ENCODE results near the gene CRYGN.

Gene CRYGN

GRCh38 chr7:151438864-151439601 is 908 bp downstream of the CRYGN start:
- no peak for DNase-seq (ENCODE audit: low spot score)

GRCh38 chr7:151437866-151438516 is 1.9 kb downstream of the CRYGN start:
- DNase-seq (ENCODE audit: low spot score): no peak

DNA sequence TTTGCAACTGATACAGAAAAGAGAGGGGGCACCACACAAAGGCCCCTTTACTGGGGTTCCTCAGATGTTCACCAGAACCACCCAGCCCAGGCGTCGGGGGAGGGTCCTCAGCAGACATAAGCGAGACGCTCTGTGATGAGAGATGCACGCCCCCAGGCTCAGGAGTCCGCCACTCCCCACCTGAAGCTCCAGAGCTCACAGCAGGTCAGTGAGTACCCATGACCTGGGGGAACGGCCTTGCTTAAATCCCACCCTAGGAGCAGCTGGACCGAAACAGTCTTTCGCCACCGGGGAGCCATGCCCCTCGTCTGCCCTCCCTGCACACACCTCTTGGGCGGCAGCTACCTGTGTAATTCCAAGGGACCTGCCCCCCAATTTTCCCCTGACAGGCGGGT is 2.8 kb downstream of the CRYGN start:
- no peak for DNase-seq (ENCODE audit: low spot score)

DNA sequence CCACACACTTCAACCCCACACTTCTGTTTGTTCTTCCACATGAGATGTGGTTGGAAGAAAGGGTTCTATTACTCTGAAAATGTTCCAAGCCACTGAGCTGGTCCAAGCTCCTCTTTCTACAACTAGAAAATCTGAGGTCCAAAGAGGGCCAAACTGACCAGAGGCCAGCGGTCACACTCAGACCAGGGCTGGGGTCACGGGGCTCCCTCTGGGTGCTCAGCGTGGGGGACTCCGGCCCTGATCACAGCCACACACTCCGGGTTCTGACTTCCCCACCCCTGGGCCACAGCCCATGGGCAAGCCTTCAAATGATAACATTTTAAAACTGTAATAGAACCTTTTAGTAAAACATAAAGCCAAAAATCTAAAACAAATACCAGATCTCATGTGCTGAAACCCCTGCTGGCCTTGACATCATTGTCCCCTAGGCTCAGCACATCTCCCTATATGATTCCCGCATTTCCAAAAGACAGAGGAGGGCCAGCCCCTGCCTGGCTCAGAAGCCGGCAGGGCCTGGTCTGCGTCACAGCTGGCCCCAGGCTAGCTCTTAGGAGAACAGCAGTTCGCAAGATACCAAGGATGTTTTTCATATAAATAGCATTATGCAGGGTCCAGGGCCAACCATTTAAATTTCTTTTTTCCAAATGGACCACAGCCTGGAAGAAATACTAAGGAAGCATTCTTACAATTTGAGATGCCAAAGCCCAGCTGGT is 3.3 kb downstream of the CRYGN start:
- peak; percentile 60 for DNase-seq (ENCODE audit: low spot score)

DNA sequence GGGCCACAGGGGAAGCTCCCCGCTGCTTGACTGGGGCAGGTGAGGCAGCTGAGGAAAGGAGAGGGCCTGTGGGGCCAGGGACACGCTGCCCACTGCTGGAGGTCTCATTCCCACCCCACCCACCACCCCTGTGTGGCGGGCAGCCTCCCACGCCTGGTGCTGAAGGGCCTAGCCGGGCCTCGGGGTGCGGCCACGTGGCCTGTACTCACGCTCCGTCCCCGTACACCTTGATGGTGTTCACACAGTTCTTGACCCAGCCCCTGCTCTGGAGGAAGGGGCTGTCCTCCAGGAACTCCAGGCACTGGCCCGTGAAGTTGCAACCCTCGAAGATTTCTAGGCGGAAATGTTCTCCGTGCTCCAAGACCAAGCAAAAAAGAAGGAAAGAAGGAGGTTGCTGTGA is 4.0 kb downstream of the CRYGN start:
- no peak for DNase-seq (ENCODE audit: low spot score)

GRCh38 chr7:151435103-151435916 is 4.6 kb downstream of the CRYGN start:
- no peak for DNase-seq (ENCODE audit: low spot score)

GRCh38 chr7:151434549-151434948 is 5.4 kb downstream of the CRYGN start:
- no peak for DNase-seq (ENCODE audit: low spot score)

DNA sequence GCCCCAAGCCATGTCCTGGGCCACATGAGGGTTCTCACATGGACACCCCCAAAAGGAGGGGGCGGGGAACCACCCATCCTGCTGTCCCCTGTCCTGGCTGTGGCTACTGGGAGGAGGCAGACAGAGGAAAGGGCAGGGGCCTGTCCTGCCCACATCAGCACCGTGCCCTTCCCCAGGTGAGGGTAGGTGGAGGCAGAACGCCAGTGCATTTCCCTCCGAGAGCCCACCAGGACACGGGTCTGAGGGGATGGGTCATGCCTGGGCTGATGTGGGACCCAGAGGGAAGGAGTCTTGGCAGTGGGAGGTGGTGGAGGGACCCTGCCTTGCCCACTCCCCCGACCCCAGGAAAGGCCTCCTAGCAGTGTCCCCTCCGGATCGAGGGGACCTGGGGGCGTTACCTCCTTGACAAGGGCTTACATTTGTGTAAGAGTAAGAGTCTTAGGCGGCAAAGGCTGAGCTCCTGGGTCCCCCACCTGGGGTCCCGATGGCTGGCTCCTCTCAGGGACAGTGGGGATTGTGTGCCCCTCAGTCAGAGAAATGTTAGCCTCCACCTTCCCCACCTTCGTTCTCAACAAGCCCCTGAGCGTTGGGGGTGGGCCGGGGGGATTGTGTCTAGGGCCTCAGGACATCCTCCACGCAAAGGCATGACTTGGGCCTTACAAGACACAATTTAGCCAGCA is 6.1 kb downstream of the CRYGN start:
- no peak for DNase-seq (ENCODE audit: low spot score)

DNA sequence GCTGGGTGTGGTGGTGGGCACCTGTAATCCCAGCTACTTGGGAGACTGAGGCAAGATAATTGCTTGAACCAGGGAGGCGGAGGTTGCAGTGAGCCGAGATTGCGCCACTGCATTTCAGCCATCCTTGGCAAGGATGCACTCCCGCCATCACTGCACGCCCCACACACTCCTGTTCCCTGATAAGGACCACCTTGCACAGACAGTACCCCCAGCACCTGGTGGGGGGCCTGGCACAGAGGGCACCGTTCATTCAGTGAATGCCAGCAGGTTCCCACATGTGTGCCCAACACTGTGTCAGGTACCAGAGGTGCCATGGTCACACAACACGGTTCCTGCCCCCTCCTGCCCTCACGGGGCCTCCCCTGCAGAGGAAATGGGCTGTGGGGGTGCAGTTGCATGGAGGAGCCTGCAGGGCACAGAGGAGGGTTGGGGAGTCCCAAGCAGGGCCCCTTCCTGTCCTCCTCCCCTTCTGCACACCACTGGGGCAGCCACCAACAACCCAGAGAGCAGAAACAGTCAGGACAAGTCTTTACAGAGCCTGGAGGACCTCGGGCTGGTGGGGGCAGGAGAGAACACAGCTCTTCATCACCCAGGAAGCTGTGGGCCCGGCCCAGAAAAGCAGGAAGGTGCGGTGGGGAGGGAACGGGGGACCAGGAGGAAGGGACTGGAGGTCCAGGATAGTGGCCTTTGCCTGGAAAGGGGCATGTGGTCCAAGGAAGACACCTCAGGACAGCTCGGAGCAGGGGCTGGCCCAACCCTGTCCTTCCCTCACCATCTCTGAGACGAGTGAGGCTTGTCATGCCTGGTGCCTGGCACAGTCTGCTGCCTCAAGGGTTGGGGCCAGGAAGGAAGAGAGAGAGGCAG is 7.1 kb downstream of the CRYGN start:
- no peak for DNase-seq (ENCODE audit: low spot score)

GRCh38 chr7:151431768-151432311 is 8.1 kb downstream of the CRYGN start:
- DNase-seq (ENCODE audit: low spot score): no peak

- no peak for DNase-seq (ENCODE audit: low spot score)
Observed at GRCh38 chr7:151431281-151431767, 8.6 kb downstream of the CRYGN start.

GRCh38 chr7:151430391-151431205 is 9.3 kb downstream of the CRYGN start:
- no peak for DNase-seq (ENCODE audit: low spot score)

- DNase-seq (ENCODE audit: low spot score): no peak
Observed at GRCh38 chr7:151429560-151430331, 10.2 kb downstream of the CRYGN start.

DNA sequence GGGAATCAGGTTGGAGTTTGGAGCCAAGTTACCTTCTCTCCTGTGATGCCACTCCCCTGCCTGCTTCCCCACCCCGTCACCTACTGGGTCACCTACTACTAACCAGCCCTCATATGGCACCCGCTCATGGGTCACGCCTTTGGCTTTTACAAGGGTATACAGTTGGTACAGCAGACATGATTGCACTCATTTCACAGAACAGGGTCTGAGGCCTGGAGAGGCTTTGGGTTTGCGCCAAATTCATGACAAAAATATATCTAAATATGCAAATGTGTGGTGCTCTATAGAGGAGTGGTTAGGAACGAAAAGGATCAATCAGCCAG is 10.7 kb downstream of the CRYGN start:
- DNase-seq (ENCODE audit: low spot score): no peak

DNA sequence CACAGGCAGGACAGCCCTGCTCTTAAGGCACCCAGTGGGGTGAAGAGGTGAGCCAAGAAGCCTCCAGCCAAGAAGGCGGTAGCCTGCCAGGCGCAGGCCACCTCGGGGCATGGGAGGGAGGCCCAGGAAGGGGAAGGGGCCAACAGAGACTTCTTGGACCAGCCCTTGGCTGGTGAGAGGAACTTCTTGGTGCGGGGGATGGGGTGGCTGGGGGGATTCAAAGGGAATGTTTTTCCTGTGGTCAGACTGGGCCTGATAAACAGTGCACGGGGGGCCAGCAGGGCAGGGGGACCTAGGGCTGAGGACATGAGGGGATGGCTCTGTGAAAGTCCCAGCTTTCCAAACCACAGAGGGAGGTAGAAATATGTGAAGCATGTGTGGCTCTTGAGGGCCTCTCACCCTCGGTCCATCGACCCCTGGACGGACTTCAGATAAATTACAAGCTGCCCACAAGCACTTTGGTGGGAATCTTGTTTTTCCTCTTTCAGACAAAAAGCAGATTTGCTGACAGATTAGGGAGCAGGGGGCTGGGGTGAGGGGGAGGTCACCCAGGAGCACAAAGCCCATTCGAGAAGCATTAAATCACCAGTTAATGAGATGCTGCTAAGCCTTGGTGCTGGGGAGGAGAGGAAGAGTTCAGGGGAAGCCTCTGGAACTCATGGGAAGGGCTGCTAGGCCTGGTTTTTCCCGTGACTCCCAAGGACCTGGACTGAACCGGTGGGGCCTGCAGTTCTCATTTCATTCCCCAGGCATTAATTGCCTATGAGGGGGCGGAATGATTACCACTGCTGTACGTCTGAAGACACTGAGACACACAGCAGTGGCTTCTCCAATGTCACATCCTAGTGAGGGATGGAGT is 11.3 kb downstream of the CRYGN start:
- DNase-seq (ENCODE audit: low spot score): peak; percentile 48

- DNase-seq (ENCODE audit: low spot score): no peak
Observed at GRCh38 chr7:151427705-151428377, 12.1 kb downstream of the CRYGN start.
